Measurements from ENCODE around the gene C2CD3. TPM values are rescaled to one million over a fixed set of nuclear protein-coding genes. Genes with fewer than 3 reads are reported as not detected.

The C2CD3 gene
- total RNA-seq, 4 donors from 2014 or later: 5.9 to 19.1 (median 14.2) TPM

DNA sequence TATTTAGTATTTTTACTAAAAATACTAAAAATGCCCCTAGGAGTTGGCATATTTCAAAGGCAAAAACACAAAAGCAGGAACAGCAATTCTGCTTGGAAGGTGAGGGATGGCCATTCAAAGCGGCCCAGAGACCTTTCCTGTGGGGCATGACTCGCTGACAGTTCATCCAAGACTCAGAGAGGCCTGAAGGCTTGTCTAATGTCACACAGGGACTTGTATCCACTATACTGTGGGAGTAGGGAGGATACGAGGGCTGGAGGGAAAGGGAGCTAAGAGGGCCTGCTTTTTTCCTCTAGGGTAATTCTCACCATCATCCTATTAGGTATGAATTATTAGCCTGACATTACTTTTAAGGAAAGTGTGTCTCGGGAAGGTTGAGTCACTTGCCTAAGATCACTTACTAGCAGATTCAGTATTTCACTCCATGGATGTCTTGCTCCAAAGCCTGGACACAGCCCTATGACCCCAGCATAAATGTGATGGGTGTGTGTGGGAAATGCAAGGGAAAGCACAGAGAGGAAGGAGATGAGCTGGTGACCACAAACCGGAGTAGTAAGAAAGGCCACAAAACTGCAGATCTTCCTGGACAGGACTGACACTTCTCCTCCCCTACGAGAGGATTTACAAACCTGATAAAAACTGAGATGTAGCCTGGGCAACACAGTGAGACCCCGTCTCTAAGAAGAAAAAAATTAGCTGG lies 145.2 kb downstream of the C2CD3 start:
- no peaks in the 10 kb centered on the region for H3K27me3 ChIP-seq
- 70 to 74% methylated on average over 7 of the region's 7 CpGs for WGBS, 2 donors
- DNase-seq: no peak
- no peak for TF ChIP-seq POLR2A (IDR thresholded peaks at IDR 0.05)
- TF ChIP-seq, protein P1, sequence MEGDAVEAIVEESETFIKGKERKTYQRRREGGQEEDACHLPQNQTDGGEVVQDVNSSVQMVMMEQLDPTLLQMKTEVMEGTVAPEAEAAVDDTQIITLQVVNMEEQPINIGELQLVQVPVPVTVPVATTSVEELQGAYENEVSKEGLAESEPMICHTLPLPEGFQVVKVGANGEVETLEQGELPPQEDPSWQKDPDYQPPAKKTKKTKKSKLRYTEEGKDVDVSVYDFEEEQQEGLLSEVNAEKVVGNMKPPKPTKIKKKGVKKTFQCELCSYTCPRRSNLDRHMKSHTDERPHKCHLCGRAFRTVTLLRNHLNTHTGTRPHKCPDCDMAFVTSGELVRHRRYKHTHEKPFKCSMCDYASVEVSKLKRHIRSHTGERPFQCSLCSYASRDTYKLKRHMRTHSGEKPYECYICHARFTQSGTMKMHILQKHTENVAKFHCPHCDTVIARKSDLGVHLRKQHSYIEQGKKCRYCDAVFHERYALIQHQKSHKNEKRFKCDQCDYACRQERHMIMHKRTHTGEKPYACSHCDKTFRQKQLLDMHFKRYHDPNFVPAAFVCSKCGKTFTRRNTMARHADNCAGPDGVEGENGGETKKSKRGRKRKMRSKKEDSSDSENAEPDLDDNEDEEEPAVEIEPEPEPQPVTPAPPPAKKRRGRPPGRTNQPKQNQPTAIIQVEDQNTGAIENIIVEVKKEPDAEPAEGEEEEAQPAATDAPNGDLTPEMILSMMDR (IDR thresholded peaks at IDR 0.05): no peak
- peaks cover 0 to 3% (median 0%) of the 10 kb centered on the region in 3 donors for H3K4me1 ChIP-seq
- H3K27ac ChIP-seq: no peak overlapping the region
- H3K9me3 ChIP-seq: no peaks in the 10 kb centered on the region
- peaks cover 0 to 28% (median 0%) of the 10 kb centered on the region in 3 donors for H3K36me3 ChIP-seq
- intact Hi-C loops (cut with DNase I): no loop called here
- H3K4me3 ChIP-seq: no peak overlapping the region

DNA sequence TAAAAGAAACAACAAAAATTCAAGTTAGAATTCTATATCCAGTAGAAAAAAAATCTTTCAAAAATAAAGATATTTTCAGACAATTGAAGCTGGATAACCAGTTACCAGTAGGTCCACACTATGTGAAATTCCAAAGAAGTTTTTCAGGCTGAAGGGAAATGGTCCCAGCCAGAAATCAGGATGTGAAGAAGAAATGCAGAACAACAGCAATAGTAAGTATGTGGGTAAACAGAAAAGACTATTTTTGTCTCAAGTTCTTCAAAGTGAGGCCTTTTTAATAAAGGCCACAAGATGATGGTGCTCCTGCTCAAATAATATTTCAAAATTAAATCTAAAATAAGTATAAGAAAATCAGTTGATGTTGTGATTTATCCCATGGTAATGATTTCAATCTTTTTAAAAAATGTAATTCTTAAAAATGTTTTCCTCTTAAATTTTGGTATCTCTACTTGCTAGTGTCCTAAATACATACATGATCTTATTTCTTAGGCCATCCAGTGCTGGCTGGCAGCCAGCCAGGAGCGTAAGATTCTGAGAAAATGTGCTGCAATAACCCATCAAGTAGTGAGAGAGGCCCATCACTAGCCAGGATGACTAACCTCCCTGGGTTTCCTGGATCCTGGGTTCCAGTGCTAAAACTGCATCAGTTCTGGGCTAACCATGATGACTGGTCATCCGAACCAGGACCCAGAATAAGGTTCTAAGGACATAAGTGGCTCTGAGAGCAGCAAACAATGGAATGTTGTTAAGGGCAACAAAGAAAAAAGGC lies 146.4 kb downstream of the C2CD3 start:
- Histone ChIP-seq H3K27ac (no peak overlapping the region), H3K27me3 (no peaks in the 10 kb centered on the region), H3K9me3 (no peaks in the 10 kb centered on the region), H3K4me1 (peaks cover 0 to 15% (median 7%) of the 10 kb centered on the region in 3 donors), H3K36me3 (peaks cover 0 to 18% (median 0%) of the 10 kb centered on the region in 3 donors), H3K4me3 (no peak overlapping the region)
- TF ChIP-seq, protein P1 (IDR thresholded peaks at IDR 0.05): no peak
- no peak for TF ChIP-seq POLR2A (IDR thresholded peaks at IDR 0.05)
- WGBS, 2 donors: 50 to 68% methylated on average over 1 to 2 of the region's 2 CpGs
- DNase-seq: no peak
- intact Hi-C loops (cut with DNase I): no loop called here

DNA sequence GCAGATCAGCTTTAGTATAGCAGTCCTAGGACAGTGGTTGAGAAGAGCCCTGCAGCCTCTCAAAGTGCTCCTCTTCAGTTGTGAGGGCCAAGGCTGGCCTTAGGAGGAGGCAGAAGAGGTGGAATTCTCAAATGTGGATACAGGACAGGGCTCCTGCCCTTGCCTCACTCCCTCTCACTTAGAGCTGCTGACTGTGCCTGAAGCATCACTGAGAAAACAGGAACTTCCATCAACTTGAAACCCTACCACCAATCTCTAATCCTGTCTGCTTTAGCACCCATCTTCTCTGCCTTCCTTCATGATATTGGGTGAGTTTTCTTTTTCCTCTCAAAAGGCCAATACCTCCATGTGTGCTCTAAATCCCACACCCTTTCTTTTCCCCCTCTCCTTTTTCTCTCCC lies 147.5 kb downstream of the C2CD3 start:
- Histone ChIP-seq H3K27me3 (no peaks in the 10 kb centered on the region), H3K9me3 (no peaks in the 10 kb centered on the region), H3K27ac (peak overlapping the region in 1 of 4 donors; percentile 47), H3K4me1 (peaks cover 10 to 27% (median 18%) of the 10 kb centered on the region in 3 donors), H3K4me3 (no peak overlapping the region), H3K36me3 (peaks cover 0 to 9% (median 0%) of the 10 kb centered on the region in 3 donors)
- no peak for DNase-seq
- intact Hi-C loops (cut with DNase I): no loop called here
- TF ChIP-seq, protein P1 (IDR thresholded peaks at IDR 0.05): no peak
- TF ChIP-seq POLR2A (IDR thresholded peaks at IDR 0.05): no peak

- H3K36me3 ChIP-seq: peaks cover 0 to 12% (median 0%) of the 10 kb centered on the region in 3 donors
- TF ChIP-seq POLR2A (IDR thresholded peaks at IDR 0.05): no peak
- TF ChIP-seq, protein P1 (IDR thresholded peaks at IDR 0.05): no peak
- peak overlapping the region in 1 of 4 donors; percentile 47 for H3K27ac ChIP-seq
- H3K4me3 ChIP-seq: no peak overlapping the region
- WGBS, 2 donors: 90 to 95% methylated on average over 6 of the region's 6 CpGs
- intact Hi-C loops (cut with DNase I): no loop called here
- H3K4me1 ChIP-seq: peaks cover 12 to 32% (median 24%) of the 10 kb centered on the region in 3 donors
- no peaks in the 10 kb centered on the region for H3K27me3 ChIP-seq
- no peaks in the 10 kb centered on the region for H3K9me3 ChIP-seq
- DNase-seq: no peak
Observed at GRCh38 chr11:74022546-74022945, 148.3 kb downstream of the C2CD3 start.

DNA sequence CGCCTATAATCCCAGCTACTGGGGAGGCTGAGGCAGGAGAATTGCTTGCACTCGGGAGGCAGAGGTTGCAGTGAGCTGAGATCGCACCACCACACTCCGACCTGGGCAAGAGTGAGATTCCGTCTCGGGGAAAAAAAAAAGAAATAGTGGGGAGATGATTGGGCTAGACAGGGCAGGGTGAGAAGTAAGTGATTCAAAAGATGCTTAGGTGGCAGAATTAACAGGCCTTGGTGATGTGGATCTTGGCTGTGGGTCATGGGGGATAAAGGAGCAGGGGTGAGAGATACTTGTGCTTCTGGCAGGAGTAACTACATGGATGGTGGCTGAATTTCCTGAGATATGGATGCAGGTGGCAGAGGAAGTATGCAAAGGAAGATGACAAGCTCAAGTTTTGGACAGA lies 148.8 kb downstream of the C2CD3 start:
- H3K4me3 ChIP-seq: no peak overlapping the region
- no peaks in the 10 kb centered on the region for H3K9me3 ChIP-seq
- no peaks in the 10 kb centered on the region for H3K27me3 ChIP-seq
- TF ChIP-seq, protein P1 (IDR thresholded peaks at IDR 0.05): no peak
- no peak for TF ChIP-seq POLR2A (IDR thresholded peaks at IDR 0.05)
- intact Hi-C loops (cut with DNase I): no loop called here
- 95 to 96% methylated on average over 6 of the region's 6 CpGs for WGBS, 2 donors
- DNase-seq: no peak
- H3K27ac ChIP-seq: no peak overlapping the region
- H3K4me1 ChIP-seq: peaks cover 12 to 32% (median 24%) of the 10 kb centered on the region in 3 donors
- peaks cover 0 to 17% (median 0%) of the 10 kb centered on the region in 3 donors for H3K36me3 ChIP-seq

Data from esophagus squamous epithelium (tissue), 5 donors.